Caco-2 (cell line): ENCODE data around the gene TJP3. TPM values are rescaled to one million over a fixed set of nuclear protein-coding genes. Genes with fewer than 3 reads are reported as not detected.

Experiments
- BruUV-seq: library from RNA; stranded (reverse); fragments of 400-500 nt; replicated peaks from 2 replicates; lab custom pipeline; 2021; lab: Mats Ljungman, UMichigan
- CTCF ChIA-PET: fragments of 300-600 bp; sonication (Branson Sonifier 250); formaldehyde crosslinking; loops from one replicate; lab custom pipeline; 2022; ENCODE audit warnings: antibody characterized with exemption; lab: Charles Lee
- POLR2A ChIA-PET: fragments of 300-600 bp; sonication (Branson Sonifier 250); formaldehyde crosslinking; loops from one replicate; lab custom pipeline; 2022; ENCODE audit warnings: antibody characterized with exemption; lab: Charles Lee
- DNase-seq, 2 experiments: peaks; one replicate each; pipeline versions ENCODE4 v3.0.0 to v3.0.0-alpha.2; 2020 to 2022
- H3K27me3 ChIP-seq: replicated peaks from 2 replicates; pipeline ENCODE4 v1.6.0; 2011; ENCODE audit warnings: low read length; ENCODE audit not compliant: control insufficient read depth, insufficient read depth
- H3K36me3 ChIP-seq: 2 replicates; pipeline ENCODE4 v1.5.1; 2011; ENCODE audit warnings: low read length; ENCODE audit not compliant: control insufficient read depth, insufficient read depth
- H3K4me1 ChIP-seq: fragments of 250-450 bp; sonication (Bioruptor Pico); 2 replicates; pipeline ENCODE4 v1.5.1; 2020; ENCODE audit warnings: mild to moderate bottlenecking
- H3K4me3 ChIP-seq: 2 replicates; pipeline ENCODE4 v1.5.1; 2011; ENCODE audit warnings: low read depth, mild to moderate bottlenecking, control low read depth, low read length
- H3K9me3 ChIP-seq: fragments of 250-450 bp; sonication (Bioruptor Pico); 2 replicates; pipeline ENCODE4 v1.5.1; 2020; ENCODE audit warnings: mild to moderate bottlenecking, moderate library complexity
- H3K27ac Mint-ChIP-seq: one replicate; pipeline ENCODE4 v1.8.0; 2022; ENCODE audit warnings: mixed read lengths; ENCODE audit not compliant: unreplicated experiment
- H3K27me3 Mint-ChIP-seq: one replicate; pipeline ENCODE4 v1.8.0; 2022; ENCODE audit warnings: mixed read lengths; ENCODE audit not compliant: insufficient read depth, unreplicated experiment
- H3K36me3 Mint-ChIP-seq: one replicate; pipeline ENCODE4 v1.8.0; 2022; ENCODE audit warnings: mild to moderate bottlenecking, mixed read lengths; ENCODE audit not compliant: insufficient read depth, unreplicated experiment
- H3K4me1 Mint-ChIP-seq: one replicate; pipeline ENCODE4 v1.8.0; 2022; ENCODE audit warnings: low read depth, mixed read lengths; ENCODE audit not compliant: unreplicated experiment
- H3K4me3 Mint-ChIP-seq: one replicate; pipeline ENCODE4 v1.8.0; 2022; ENCODE audit warnings: mild to moderate bottlenecking, moderate library complexity, mixed read lengths; ENCODE audit not compliant: unreplicated experiment
- H3K9me3 Mint-ChIP-seq: one replicate; pipeline ENCODE4 v1.8.0; 2022; ENCODE audit warnings: mixed read lengths; ENCODE audit not compliant: unreplicated experiment
- intact Hi-C: fragments of 100-400 bp; cut with micrococcal nuclease; formaldehyde crosslinking; loops from one replicate; pipeline ENCODE4 v1.10.0; 2022; ENCODE audit not compliant: unreplicated experiment
- total RNA-seq: library from RNA; stranded (reverse); gene quantifications from 2 replicates; pipeline ENCODE4 v1.2.3, GENCODE V29; 2022
- TF ChIP-seq, protein P1 (sequence below), 2 experiments: fragments of 200-600 bp in 1 of 2; IDR thresholded peaks; 1 replicate in 1 of 2; 2 replicates in 1 of 2; pipeline versions ENCODE4 v1.5.1 to v1.8.0; 2011 to 2022; ENCODE audit warnings: antibody characterized with exemption in 1 of 2, control low read depth in 1 of 2, inconsistent platforms in 1 of 2, low read depth in 1 of 2, low read length in 1 of 2, mild to moderate bottlenecking in 1 of 2, moderate library complexity in 1 of 2; ENCODE audit not compliant: insufficient read depth in 1 of 2, severe bottlenecking in 1 of 2, unreplicated experiment in 1 of 2

The TJP3 gene
- total RNA-seq, 1 experiment from 2014 or later = 83.6 TPM

DNA sequence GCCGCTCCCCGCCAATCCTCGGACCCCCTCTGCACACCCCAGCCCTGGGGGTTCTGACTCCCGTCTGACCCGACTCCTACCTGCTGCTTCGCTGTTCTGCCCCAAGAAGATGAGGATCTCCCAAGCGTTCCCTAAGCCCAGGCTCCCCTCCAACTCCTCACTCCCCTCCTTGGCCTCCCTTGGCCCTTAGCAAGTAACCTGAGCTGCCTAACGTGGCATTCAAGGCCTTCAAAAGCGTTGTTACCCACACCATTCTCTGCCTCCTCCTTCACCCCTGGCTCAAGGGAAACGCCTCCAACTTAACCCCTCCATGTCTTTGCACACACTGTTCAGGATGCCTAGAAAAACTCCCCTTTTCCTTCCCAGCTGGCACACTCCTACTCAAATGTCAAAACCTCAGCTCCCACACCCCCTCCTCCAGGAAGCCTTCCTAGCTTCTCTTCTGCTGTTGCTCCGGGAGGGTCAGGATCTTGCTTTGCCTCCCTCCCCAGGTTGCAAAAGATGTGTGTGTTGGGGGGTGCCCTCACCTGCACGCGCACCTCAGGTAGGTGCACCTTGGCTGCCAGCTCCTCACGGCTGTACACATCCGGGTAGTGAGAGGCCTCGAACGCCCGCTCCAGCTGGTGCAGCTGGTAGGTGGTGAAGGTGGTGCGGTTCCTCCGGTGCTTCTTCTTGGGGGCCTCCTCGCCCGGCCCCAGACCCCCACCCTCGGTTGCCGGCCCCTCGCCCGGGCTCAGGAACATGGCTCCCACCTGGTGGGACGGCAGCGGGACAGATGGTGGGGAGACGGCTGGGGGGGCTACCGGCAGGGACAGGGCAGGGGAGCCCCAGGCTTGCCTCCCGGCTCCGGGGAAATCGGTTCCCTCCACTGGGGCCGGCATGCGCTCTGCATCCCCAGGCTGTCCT lies 63.1 kb downstream of the TJP3 start:
- Histone ChIP-seq H3K4me3 (no peak overlapping the region), H3K9me3 (no peaks in the 10 kb centered on the region), H3K4me1 (no peaks in the 10 kb centered on the region), H3K27me3 (no peaks in the 10 kb centered on the region), H3K36me3 (no peaks in the 10 kb centered on the region)
- peaks cover 7% of the 10 kb centered on the region for H3K36me3 Mint-ChIP-seq
- no TSS peak for BruUV-seq
- H3K27me3 Mint-ChIP-seq = no peaks in the 10 kb centered on the region
- no peak overlapping the region for H3K4me3 Mint-ChIP-seq
- no peak for DNase-seq
- ChIA-PET CTCF (interaction anchor here (0.5 kb wide), 1 partner anchor 54 kb away, joined by 3 read pairs; no protein-coding TSS in a partner anchor), POLR2A (no interaction called here)
- H3K27ac Mint-ChIP-seq = no peak overlapping the region
- H3K9me3 Mint-ChIP-seq = no peaks in the 10 kb centered on the region
- intact Hi-C loops = no loop called here
- H3K4me1 Mint-ChIP-seq = no peaks in the 10 kb centered on the region
- TF ChIP-seq, protein P1, sequence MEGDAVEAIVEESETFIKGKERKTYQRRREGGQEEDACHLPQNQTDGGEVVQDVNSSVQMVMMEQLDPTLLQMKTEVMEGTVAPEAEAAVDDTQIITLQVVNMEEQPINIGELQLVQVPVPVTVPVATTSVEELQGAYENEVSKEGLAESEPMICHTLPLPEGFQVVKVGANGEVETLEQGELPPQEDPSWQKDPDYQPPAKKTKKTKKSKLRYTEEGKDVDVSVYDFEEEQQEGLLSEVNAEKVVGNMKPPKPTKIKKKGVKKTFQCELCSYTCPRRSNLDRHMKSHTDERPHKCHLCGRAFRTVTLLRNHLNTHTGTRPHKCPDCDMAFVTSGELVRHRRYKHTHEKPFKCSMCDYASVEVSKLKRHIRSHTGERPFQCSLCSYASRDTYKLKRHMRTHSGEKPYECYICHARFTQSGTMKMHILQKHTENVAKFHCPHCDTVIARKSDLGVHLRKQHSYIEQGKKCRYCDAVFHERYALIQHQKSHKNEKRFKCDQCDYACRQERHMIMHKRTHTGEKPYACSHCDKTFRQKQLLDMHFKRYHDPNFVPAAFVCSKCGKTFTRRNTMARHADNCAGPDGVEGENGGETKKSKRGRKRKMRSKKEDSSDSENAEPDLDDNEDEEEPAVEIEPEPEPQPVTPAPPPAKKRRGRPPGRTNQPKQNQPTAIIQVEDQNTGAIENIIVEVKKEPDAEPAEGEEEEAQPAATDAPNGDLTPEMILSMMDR (IDR thresholded peaks at IDR 0.05; ENCODE audit: insufficient read depth in 1 of 2, low read depth in 1 of 2, low read length in 1 of 2, severe bottlenecking in 1 of 2, unreplicated experiment in 1 of 2) = no peak

- Histone ChIP-seq H3K9me3 (no peaks in the 10 kb centered on the region), H3K27me3 (no peaks in the 10 kb centered on the region), H3K4me3 (no peak within 1 kb of the TSS), H3K4me1 (no peaks in the 10 kb centered on the region), H3K36me3 (no peaks in the 10 kb centered on the region)
- no peak for DNase-seq
- BruUV-seq = no TSS peak
- Mint-ChIP-seq H3K27ac (no peak within 1 kb of the TSS), H3K4me3 (no peak within 1 kb of the TSS), H3K27me3 (no peaks in the 10 kb centered on the region), H3K9me3 (no peaks in the 10 kb centered on the region), H3K4me1 (no peaks in the 10 kb centered on the region), H3K36me3 (no peaks in the 10 kb centered on the region)
- ChIA-PET POLR2A (no interaction called here), CTCF (no interaction called here)
- TF ChIP-seq, protein P1 (IDR thresholded peaks at IDR 0.05; ENCODE audit: insufficient read depth in 1 of 2, low read depth in 1 of 2, low read length in 1 of 2, severe bottlenecking in 1 of 2, unreplicated experiment in 1 of 2) = no peak
- intact Hi-C loops = no loop called here
Measured at GRCh38 chr19:3771906-3772455, 63.8 kb downstream of the TJP3 start, which contains the start of gene RAX2. Gene RAX2 (minus strand): TSS chr19:3772228. CDS start chr19:3771742, 486 bp downstream.

GRCh38 chr19:3773814-3774515 lies 65.8 kb downstream of the TJP3 start:
- no peaks in the 10 kb centered on the region for H3K4me1 ChIP-seq
- ChIA-PET POLR2A (no interaction called here), CTCF (interaction anchor here (0.6 kb wide), 1 partner anchor 55 kb away, joined by 6 read pairs; no protein-coding TSS in a partner anchor)
- BruUV-seq = no TSS peak
- Mint-ChIP-seq H3K4me3 (no peak overlapping the region), H3K36me3 (no peaks in the 10 kb centered on the region), H3K9me3 (no peaks in the 10 kb centered on the region), H3K27ac (no peak overlapping the region), H3K27me3 (no peaks in the 10 kb centered on the region), H3K4me1 (no peaks in the 10 kb centered on the region)
- no peaks in the 10 kb centered on the region for H3K36me3 ChIP-seq
- no peaks in the 10 kb centered on the region for H3K27me3 ChIP-seq
- no peak for DNase-seq
- H3K4me3 ChIP-seq = no peak overlapping the region
- intact Hi-C loops = no loop called here
- TF ChIP-seq, protein P1 (IDR thresholded peaks at IDR 0.05; ENCODE audit: insufficient read depth in 1 of 2, low read depth in 1 of 2, low read length in 1 of 2, severe bottlenecking in 1 of 2, unreplicated experiment in 1 of 2) = no peak
- H3K9me3 ChIP-seq = no peaks in the 10 kb centered on the region
